K562 (cell line): ENCODE results near the gene VWA7. TPM values are rescaled to one million over a fixed set of nuclear protein-coding genes. Genes with fewer than 3 reads are reported as not detected.

ENCODE experiments used
- BRD4 ChIP-seq: fragments of 200-600 bp; sonication (generic); IDR thresholded peaks from 2 replicates; pipeline ENCODE4 v1.6.1; 2017; ENCODE audit warnings: inconsistent platforms
- FOXJ2 ChIP-seq: fragments of 200-800 bp; sonication (Bioruptor generic); IDR thresholded peaks from 2 replicates; pipeline ENCODE4 v1.6.1; 2016; ENCODE audit warnings: missing genetic modification characterization, missing compliant biosample characterization
- GABPA ChIP-seq: fragments of 200-800 bp; sonication (Bioruptor generic); conservative IDR thresholded peaks from 2 replicates; pipeline ENCODE4 v1.6.1; 2016; ENCODE audit warnings: low read depth, missing genetic modification characterization, missing compliant biosample characterization
- GABPB1 ChIP-seq: sonication (generic); formaldehyde crosslinking; IDR thresholded peaks from 2 replicates; pipeline ENCODE4 v1.8.0; 2022; ENCODE audit warnings: mild to moderate bottlenecking, missing genetic modification reagents
- JUN ChIP-seq, 2 experiments: sonication (generic) in 1 of 2; formaldehyde crosslinking in 1 of 2; IDR thresholded peaks; 2 replicates each; pipeline versions ENCODE4 v1.6.1 to v1.8.0; 2012 to 2022; ENCODE audit warnings: borderline replicate concordance in 2 of 2, mild to moderate bottlenecking in 2 of 2, improper control_type of control experiment in 1 of 2, low read depth in 1 of 2, low read length in 1 of 2, missing genetic modification reagents in 1 of 2
- KDM5B ChIP-seq: fragments of 200-600 bp; sonication (generic); IDR thresholded peaks from 2 replicates; pipeline ENCODE4 v1.6.1; 2012; ENCODE audit warnings: low read depth, mild to moderate bottlenecking, moderate library complexity, low read length, control low read depth, inconsistent platforms; ENCODE audit not compliant: insufficient replicate concordance
- MED1 ChIP-seq: sonication (generic); formaldehyde crosslinking; IDR thresholded peaks from 2 replicates; pipeline ENCODE4 v1.8.1; 2023; ENCODE audit warnings: missing genetic modification reagents, borderline replicate concordance
- MITF ChIP-seq: IDR thresholded peaks from 2 replicates; pipeline ENCODE4 v1.6.1; 2014; ENCODE audit warnings: antibody characterized with exemption
- NELFE ChIP-seq: IDR thresholded peaks from 2 replicates; pipeline ENCODE4 v1.6.1; 2011; ENCODE audit warnings: mild to moderate bottlenecking; ENCODE audit not compliant: insufficient read depth, insufficient read length
- POLR2AphosphoS5 ChIP-seq: IDR thresholded peaks from 2 replicates; pipeline ENCODE4 v1.6.1; 2011; ENCODE audit warnings: mild to moderate bottlenecking, low read depth, low read length, moderate library complexity; ENCODE audit not compliant: control insufficient read depth, insufficient read depth
- SRSF1 ChIP-seq: fragments of 200-400 bp; formaldehyde crosslinking; IDR thresholded peaks from 2 replicates; pipeline ENCODE4 v1.6.1; 2017; ENCODE audit warnings: mild to moderate bottlenecking, low read depth, low read length, moderate library complexity
- THAP12 ChIP-seq: fragments of 250-450 bp; sonication (Bioruptor Pico); IDR thresholded peaks from 2 replicates; pipeline ENCODE4 v1.9.0; 2021; ENCODE audit warnings: mild to moderate bottlenecking, inconsistent platforms
- ZBTB26 ChIP-seq: fragments of 450-650 bp; formaldehyde crosslinking; IDR thresholded peaks from 2 replicates; pipeline ENCODE4 v1.4.0; 2022; ENCODE audit warnings: missing genetic modification characterization
- polyA plus RNA-seq, 8 experiments: library from polyadenylated mRNA; depleted of rRNA in 4 of 8; stranded (reverse) in 5 of 8; unstranded in 3 of 8; fragments of >200 nt; fragmentation: Nextera tagmentation in 2 of 8; fragmentation: Illumina TruSeq in 1 of 8; extraction: Ambion mirVana in 2 of 8; extraction: Trizol in 1 of 8; gene quantifications; 2 replicates each; pipeline versions ENCODE4 v1.2.1 to v1.2.3, GENCODE V29; 2011 to 2014; ENCODE audit warnings: inconsistent platforms in 1 of 8, missing spikeins in 1 of 8
- total RNA-seq, 7 experiments: library from RNA; depleted of rRNA in 6 of 7; stranded (reverse); fragments of >200 nt in 6 of 7; fragmentation: Illumina TruSeq in 2 of 7; extraction: Trizol in 2 of 7; gene quantifications; 2 replicates each; pipeline versions ENCODE4 v1.2.1 to v1.2.3, GENCODE V29; 2011 to 2021; ENCODE audit warnings: low replicate concordance in 1 of 7
- TF ChIP-seq, protein P1 (sequence below): sonication (generic); formaldehyde crosslinking; IDR thresholded peaks from 2 replicates; pipeline ENCODE4 v1.8.0; 2023; ENCODE audit warnings: missing genetic modification reagents, mild to moderate bottlenecking, borderline replicate concordance
- TF ChIP-seq, protein P2 (sequence below): fragments of 250-450 bp; sonication (Bioruptor Pico); IDR thresholded peaks from 2 replicates; pipeline ENCODE4 v1.8.0; 2022; ENCODE audit warnings: moderate library complexity, mild to moderate bottlenecking, inconsistent platforms

The VWA7 gene
- total and polyA plus RNA-seq, 9 of the 15 experiments (the other 6 are each of a cell fraction or from before 2014, with no cell fraction given), result 0.18 to 2.9 (median 0.95) TPM

- TF ChIP-seq KDM5B, result peak; percentile 91
- TF ChIP-seq GABPA, result no peak
- peak; percentile 49; the same call in 1 of the 2 replicates for TF ChIP-seq FOXJ2 (tag)
- TF ChIP-seq ZBTB26 (CRISPR knock-in tag), result no peak
- TF ChIP-seq JUN (IDR thresholded peaks at IDR 0.05; ENCODE audit: borderline replicate concordance, low read depth, low read length), result peak; percentile 26; the same call in 1 of the 2 replicates
- TF ChIP-seq JUN (CRISPR knock-in tag; IDR thresholded peaks at IDR 0.05; ENCODE audit: borderline replicate concordance), result 0 out of 2 replicates have a peak, but pooled peaks have one; percentile 88
- TF ChIP-seq, protein P1, sequence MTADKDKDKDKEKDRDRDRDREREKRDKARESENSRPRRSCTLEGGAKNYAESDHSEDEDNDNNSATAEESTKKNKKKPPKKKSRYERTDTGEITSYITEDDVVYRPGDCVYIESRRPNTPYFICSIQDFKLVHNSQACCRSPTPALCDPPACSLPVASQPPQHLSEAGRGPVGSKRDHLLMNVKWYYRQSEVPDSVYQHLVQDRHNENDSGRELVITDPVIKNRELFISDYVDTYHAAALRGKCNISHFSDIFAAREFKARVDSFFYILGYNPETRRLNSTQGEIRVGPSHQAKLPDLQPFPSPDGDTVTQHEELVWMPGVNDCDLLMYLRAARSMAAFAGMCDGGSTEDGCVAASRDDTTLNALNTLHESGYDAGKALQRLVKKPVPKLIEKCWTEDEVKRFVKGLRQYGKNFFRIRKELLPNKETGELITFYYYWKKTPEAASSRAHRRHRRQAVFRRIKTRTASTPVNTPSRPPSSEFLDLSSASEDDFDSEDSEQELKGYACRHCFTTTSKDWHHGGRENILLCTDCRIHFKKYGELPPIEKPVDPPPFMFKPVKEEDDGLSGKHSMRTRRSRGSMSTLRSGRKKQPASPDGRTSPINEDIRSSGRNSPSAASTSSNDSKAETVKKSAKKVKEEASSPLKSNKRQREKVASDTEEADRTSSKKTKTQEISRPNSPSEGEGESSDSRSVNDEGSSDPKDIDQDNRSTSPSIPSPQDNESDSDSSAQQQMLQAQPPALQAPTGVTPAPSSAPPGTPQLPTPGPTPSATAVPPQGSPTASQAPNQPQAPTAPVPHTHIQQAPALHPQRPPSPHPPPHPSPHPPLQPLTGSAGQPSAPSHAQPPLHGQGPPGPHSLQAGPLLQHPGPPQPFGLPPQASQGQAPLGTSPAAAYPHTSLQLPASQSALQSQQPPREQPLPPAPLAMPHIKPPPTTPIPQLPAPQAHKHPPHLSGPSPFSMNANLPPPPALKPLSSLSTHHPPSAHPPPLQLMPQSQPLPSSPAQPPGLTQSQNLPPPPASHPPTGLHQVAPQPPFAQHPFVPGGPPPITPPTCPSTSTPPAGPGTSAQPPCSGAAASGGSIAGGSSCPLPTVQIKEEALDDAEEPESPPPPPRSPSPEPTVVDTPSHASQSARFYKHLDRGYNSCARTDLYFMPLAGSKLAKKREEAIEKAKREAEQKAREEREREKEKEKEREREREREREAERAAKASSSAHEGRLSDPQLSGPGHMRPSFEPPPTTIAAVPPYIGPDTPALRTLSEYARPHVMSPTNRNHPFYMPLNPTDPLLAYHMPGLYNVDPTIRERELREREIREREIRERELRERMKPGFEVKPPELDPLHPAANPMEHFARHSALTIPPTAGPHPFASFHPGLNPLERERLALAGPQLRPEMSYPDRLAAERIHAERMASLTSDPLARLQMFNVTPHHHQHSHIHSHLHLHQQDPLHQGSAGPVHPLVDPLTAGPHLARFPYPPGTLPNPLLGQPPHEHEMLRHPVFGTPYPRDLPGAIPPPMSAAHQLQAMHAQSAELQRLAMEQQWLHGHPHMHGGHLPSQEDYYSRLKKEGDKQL (CRISPR knock-in tag), result no peak
- no peak for TF ChIP-seq BRD4
- no peak for TF ChIP-seq SRSF1
- TF ChIP-seq GABPB1 (CRISPR knock-in tag), result no peak
- no peak for TF ChIP-seq POLR2AphosphoS5
- TF ChIP-seq THAP12, result peak; percentile 58; the same call in 1 of the 2 replicates
- TF ChIP-seq, protein P2, sequence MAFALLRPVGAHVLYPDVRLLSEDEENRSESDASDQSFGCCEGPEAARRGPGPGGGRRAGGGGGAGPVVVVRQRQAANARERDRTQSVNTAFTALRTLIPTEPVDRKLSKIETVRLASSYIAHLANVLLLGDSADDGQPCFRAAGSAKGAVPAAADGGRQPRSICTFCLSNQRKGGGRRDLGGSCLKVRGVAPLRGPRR (CRISPR knock-in tag), result no peak
- TF ChIP-seq MED1 (CRISPR knock-in tag), result no peak
- no peak for TF ChIP-seq MITF
- no peak for TF ChIP-seq NELFE
Observed at GRCh38 chr6:31729515-31729978, 47.6 kb downstream of the VWA7 start (continued).
